Fibroblast of villous mesenchyme (primary cell): ENCODE measurements around the gene FBN3. TPM values are rescaled to one million over a fixed set of nuclear protein-coding genes. Genes with fewer than 3 reads are reported as not detected.

Experiments
- DNase-seq: peaks from one replicate; pipeline ENCODE4 v3.0.0-alpha.2; 2010; ENCODE audit warnings: low read depth
- H3K4me3 ChIP-seq: 2 replicates; pipeline ENCODE4 v1.5.1; 2011; ENCODE audit warnings: low read depth, mild to moderate bottlenecking, low read length
- CTCF ChIP-seq: IDR thresholded peaks from 2 replicates; pipeline ENCODE4 v1.5.1; 2012; ENCODE audit warnings: low read depth, mild to moderate bottlenecking, low read length; ENCODE audit not compliant: insufficient read depth
- total RNA-seq: library from RNA; depleted of rRNA; stranded (reverse); fragments of >200 nt; gene quantifications from 2 replicates; pipeline ENCODE4 v1.2.3, GENCODE V29; 2012

Gene FBN3
- total RNA-seq, 1 donor = not detected

- no peak for DNase-seq
- H3K4me3 ChIP-seq = no peak overlapping the region
- TF ChIP-seq CTCF = no peak
Observed at GRCh38 chr19:8101311-8101710, 48.1 kb downstream of the FBN3 start.

GRCh38 chr19:8097681-8098567 lies 51.5 kb downstream of the FBN3 start:
- DNase-seq = no peak
- TF ChIP-seq CTCF = no peak
- H3K4me3 ChIP-seq = no peak overlapping the region

GRCh38 chr19:8097198-8097597 lies 52.2 kb downstream of the FBN3 start:
- no peak for TF ChIP-seq CTCF
- H3K4me3 ChIP-seq = no peak overlapping the region
- DNase-seq = no peak

GRCh38 chr19:8096071-8096470 lies 53.3 kb downstream of the FBN3 start:
- DNase-seq = no peak
- no peak overlapping the region for H3K4me3 ChIP-seq
- TF ChIP-seq CTCF = no peak

GRCh38 chr19:8095354-8095886 lies 54.0 kb downstream of the FBN3 start:
- TF ChIP-seq CTCF = no peak
- no peak overlapping the region for H3K4me3 ChIP-seq
- no peak for DNase-seq

GRCh38 chr19:8094336-8094735 lies 55.1 kb downstream of the FBN3 start:
- TF ChIP-seq CTCF = no peak

More at GRCh38 chr19:8094336-8094735, 55.1 kb downstream of the FBN3 start:
- no peak for DNase-seq
- H3K4me3 ChIP-seq = no peak overlapping the region
